ENCODE results near the gene PLA2G10. TPM values are rescaled to one million over a fixed set of nuclear protein-coding genes. Genes with fewer than 3 reads are reported as not detected.

PLA2G10 gene
- total and polyA plus RNA-seq, 8 donors: 1.1 to 6.5 (median 2.4) TPM

DNA sequence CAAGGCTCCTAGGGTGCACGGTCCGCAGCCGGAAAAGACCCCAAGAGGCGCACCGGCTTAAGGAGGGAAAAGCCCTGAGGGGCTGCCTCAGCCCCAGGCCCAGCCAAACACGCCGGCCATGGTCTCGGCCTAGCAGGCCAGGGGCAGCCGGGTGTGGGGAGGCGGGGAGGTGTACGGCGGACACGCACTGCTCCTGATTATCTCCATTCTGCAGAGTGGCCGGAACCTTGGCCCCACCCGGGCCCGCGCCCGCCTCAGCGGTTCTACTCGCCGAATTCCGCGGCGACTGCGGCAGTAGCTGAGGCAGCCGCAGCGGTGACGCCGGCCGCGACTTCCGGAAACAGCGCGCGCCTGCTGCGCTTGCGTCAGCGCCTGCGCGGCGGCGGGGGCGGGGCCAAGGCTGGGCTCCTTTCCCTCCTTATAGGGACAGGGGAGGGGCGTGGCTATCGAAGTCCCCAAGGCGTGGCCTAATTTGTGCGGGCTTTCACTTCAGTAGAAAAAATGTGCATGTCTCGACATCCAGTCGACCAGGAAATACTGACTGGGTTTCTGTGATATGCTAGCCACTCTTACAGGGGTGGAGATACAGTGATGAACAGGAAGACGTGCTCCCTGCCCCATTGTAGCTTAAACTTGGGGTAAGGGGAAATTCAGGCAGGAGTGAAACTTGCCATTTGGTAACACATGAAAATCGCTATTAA is 64.0 kb downstream of the PLA2G10 start, which contains the start of gene PARN:
Gene PARN (minus strand): TSS at position 342 of the 701 bp plus-strand sequence. CDS start 135 bp downstream, at position 207.
- TF ChIP-seq, protein P1, sequence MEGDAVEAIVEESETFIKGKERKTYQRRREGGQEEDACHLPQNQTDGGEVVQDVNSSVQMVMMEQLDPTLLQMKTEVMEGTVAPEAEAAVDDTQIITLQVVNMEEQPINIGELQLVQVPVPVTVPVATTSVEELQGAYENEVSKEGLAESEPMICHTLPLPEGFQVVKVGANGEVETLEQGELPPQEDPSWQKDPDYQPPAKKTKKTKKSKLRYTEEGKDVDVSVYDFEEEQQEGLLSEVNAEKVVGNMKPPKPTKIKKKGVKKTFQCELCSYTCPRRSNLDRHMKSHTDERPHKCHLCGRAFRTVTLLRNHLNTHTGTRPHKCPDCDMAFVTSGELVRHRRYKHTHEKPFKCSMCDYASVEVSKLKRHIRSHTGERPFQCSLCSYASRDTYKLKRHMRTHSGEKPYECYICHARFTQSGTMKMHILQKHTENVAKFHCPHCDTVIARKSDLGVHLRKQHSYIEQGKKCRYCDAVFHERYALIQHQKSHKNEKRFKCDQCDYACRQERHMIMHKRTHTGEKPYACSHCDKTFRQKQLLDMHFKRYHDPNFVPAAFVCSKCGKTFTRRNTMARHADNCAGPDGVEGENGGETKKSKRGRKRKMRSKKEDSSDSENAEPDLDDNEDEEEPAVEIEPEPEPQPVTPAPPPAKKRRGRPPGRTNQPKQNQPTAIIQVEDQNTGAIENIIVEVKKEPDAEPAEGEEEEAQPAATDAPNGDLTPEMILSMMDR (IDR thresholded peaks at IDR 0.05): no peak
- no peak for FAIRE-seq
- WGBS, 2 donors: 0 to 1% methylated on average over 50 to 51 of the region's 51 CpGs
- Histone ChIP-seq H3K9me3 (no peaks in the 10 kb centered on the region), H3K27ac (peak within 1 kb of the TSS; percentile 71 to 89 (median 78)), H3K36me3 (peaks cover 0 to 7% (median 0%) of the 10 kb centered on the region in 3 donors), H3K4me3 (peak within 1 kb of the TSS; percentile 79 to 92 (median 90)), H3K27me3 (no peaks in the 10 kb centered on the region), H3K4me1 (peaks cover 7 to 19% (median 18%) of the 10 kb centered on the region in 3 donors)
- intact Hi-C loops (cut with DNase I): no loop called here
- DNase-seq: peak; percentile 97 to 99 (median 98)
- ATAC-seq: peak; percentile 80 to 86 (median 82)

DNA sequence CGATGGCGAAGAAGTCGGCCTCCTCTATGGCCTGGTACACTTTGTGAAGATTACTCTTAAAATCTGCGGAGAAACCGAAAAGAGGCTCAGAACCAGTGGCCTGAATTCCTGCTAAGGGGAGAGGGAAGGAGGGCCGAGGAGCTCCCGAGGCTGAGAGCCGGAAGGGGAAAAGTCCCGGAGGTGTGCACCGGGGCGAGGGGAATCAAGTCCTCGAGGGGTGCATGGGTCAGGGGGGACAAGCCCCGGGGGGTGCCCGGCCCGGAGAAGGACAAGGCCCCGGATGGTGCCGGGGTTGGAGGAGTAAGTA is 64.5 kb downstream of the PLA2G10 start:
- 0 to 1% methylated on average over 17 of the region's 17 CpGs for WGBS, 2 donors
- Histone ChIP-seq H3K4me3 (peak overlapping the region; percentile 79 to 92 (median 90)), H3K36me3 (peaks cover 0 to 12% (median 0%) of the 10 kb centered on the region in 3 donors), H3K27ac (peak overlapping the region; percentile 71 to 89 (median 78)), H3K27me3 (no peaks in the 10 kb centered on the region), H3K9me3 (no peaks in the 10 kb centered on the region), H3K4me1 (peaks cover 4 to 16% (median 15%) of the 10 kb centered on the region in 3 donors)
- ATAC-seq (no peak), FAIRE-seq (no peak), DNase-seq (no peak)
- TF ChIP-seq, protein P1 (IDR thresholded peaks at IDR 0.05): no peak
- intact Hi-C loops (cut with DNase I): no loop called here

DNA sequence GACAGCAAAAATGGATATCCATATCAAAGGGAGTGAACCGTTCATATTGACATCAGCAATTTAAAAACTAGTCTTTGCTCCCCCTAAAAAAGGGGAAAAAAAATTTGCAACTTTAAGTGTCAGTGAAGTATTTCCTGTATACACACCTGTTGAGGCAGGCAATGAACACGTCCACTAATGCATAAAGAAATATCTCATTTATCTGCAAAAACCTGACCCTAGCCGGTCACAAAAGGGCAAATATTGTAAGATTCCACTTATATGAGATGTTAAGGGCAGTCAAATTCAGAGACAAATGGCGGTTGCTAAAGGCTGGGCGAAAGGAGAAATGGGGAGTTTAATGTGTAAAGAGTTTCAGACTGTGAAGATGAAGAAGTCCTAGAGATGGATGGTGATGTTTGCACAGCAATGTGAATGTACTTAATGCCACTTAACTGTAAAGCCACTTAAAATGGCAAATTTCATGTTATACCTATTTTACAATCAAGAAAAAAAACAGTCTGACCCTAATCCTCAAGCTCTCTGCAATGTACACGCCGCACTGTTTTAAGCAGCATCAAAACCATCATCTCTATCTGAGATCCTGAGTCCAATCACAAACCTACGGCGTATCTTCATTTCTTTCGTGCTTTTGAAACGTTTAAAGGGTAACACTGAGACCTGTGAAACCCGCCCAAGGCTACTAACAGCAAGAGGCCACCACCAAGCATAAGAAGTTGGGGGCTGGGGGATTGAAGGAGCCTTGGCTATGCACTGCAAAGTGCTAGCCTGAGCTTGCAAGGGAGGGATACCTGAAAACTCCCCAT is 65.1 kb downstream of the PLA2G10 start:
- Histone ChIP-seq H3K9me3 (no peaks in the 10 kb centered on the region), H3K36me3 (peaks cover 0 to 14% (median 0%) of the 10 kb centered on the region in 3 donors), H3K27me3 (no peaks in the 10 kb centered on the region), H3K27ac (no peak overlapping the region), H3K4me1 (peaks cover 4 to 11% (median 10%) of the 10 kb centered on the region in 3 donors), H3K4me3 (peak overlapping the region; percentile 79 to 92 (median 90))
- WGBS, 2 donors: 45 to 49% methylated on average over 12 of the region's 12 CpGs
- FAIRE-seq (no peak), ATAC-seq (no peak), DNase-seq (no peak)
- TF ChIP-seq, protein P1 (IDR thresholded peaks at IDR 0.05): no peak
- intact Hi-C loops (cut with DNase I): no loop called here

DNA sequence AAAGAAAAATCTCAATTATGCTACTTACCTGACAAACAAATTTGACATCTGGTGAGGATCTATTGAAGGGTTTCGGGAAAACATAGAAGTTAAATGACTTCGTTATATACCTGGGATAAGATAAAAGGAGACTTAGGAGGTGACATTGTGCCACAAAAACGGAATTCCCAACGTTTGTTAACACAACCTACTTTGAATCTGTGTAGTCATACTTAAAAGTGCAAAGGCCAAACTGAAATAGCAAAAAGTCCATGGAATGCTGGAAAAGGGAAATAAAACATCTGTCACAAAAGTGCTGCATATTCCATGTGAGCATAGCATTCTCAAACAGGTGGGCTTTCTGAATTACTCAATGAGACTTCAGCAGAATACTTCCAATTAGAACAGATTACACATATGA is 67.0 kb downstream of the PLA2G10 start:
- peaks cover 0 to 22% (median 3%) of the 10 kb centered on the region in 3 donors for H3K36me3 ChIP-seq

More for the DNA sequence above, 67.0 kb downstream of the PLA2G10 start:
- intact Hi-C loops (cut with DNase I): no loop called here
- ATAC-seq (no peak), FAIRE-seq (no peak), DNase-seq (no peak)
- WGBS, 2 donors: 84 to 91% methylated on average over 4 of the region's 4 CpGs
- no peak overlapping the region for H3K27ac ChIP-seq
- H3K4me1 ChIP-seq: peaks cover 4 to 10% (median 6%) of the 10 kb centered on the region in 3 donors
- TF ChIP-seq, protein P1 (IDR thresholded peaks at IDR 0.05): no peak
- H3K4me3 ChIP-seq: no peak overlapping the region
- H3K9me3 ChIP-seq: no peaks in the 10 kb centered on the region
- no peaks in the 10 kb centered on the region for H3K27me3 ChIP-seq

Other genes with a start within 250 kb of the PLA2G10 start
- 10 to 100 TPM; 13.5 to 19.6 (median 15.3) TPM for gene PARN, start 64.0 kb downstream of the PLA2G10 start, total RNA-seq
- gene PARN, start 64.0 kb downstream of the PLA2G10 start, polyA plus RNA-seq: 10 to 100 TPM in 1 of 2 donors, 1 to 10 TPM in 1; 8.3 to 13.5 TPM
- 10 to 100 TPM; 35.6 to 55.6 (median 44.9) TPM for gene BFAR, start 61.4 kb downstream of the PLA2G10 start, total RNA-seq
- 10 to 100 TPM; 26.6 to 26.7 TPM for gene BFAR, start 61.4 kb downstream of the PLA2G10 start, polyA plus RNA-seq
- gene NPIPA3, start 9.1 kb upstream of the PLA2G10 start, total RNA-seq: 1 to 10 TPM in 3 of 6 donors, under 1 TPM in 3; 0.70 to 6.7 (median 0.92) TPM
- gene NPIPA3, start 9.1 kb upstream of the PLA2G10 start, polyA plus RNA-seq: 1 to 10 TPM; 1.9 to 2.2 TPM
- gene NPIPA2, start 48.2 kb upstream of the PLA2G10 start, total RNA-seq: 1 to 10 TPM in 4 of 6 donors, under 1 TPM in 2; 0.50 to 2.6 (median 1.8) TPM
- 1 to 10 TPM; 4.4 to 6.1 TPM for gene NPIPA2, start 48.2 kb upstream of the PLA2G10 start, polyA plus RNA-seq
- 100 to 1,000 TPM; 105 to 166 (median 131) TPM for gene NOMO1, start 139.4 kb upstream of the PLA2G10 start, total RNA-seq
- gene NOMO1, start 139.4 kb upstream of the PLA2G10 start, polyA plus RNA-seq: 10 to 100 TPM; 33.8 to 57.3 TPM
- 10 to 100 TPM; 22.8 to 65.1 (median 35.1) TPM for gene NPIPA1, start 243.1 kb upstream of the PLA2G10 start, total RNA-seq
- 100 to 1,000 TPM in 1 of 2 donors, 10 to 100 TPM in 1; 97.0 to 126 TPM for gene NPIPA1, start 243.1 kb upstream of the PLA2G10 start, polyA plus RNA-seq

All from pancreas (tissue), 10 donors.